ENCODE measurements around the gene TSFM.

TSFM gene

GRCh38 chr12:57780284-57780897 lies 2.2 kb upstream of the TSFM start:
- DNase-seq (ENCODE audit: low read depth), result no peak

GRCh38 chr12:57781244-57781643 lies 1.3 kb upstream of the TSFM start:
- DNase-seq (ENCODE audit: low read depth), result no peak

GRCh38 chr12:57781801-57782200 lies 786 bp upstream of the TSFM start:
- no peak for DNase-seq (ENCODE audit: low read depth)

- no peak for DNase-seq (ENCODE audit: low read depth)
Observed at GRCh38 chr12:57782243-57782607, 362 bp upstream of the TSFM start.

GRCh38 chr12:57783466-57783801 lies 847 bp downstream of the TSFM start:
- DNase-seq (ENCODE audit: low read depth), result no peak

- no peak for DNase-seq (ENCODE audit: low read depth)
Observed at GRCh38 chr12:57783861-57784260, 1.3 kb downstream of the TSFM start.

GRCh38 chr12:57793920-57794319 lies 11.3 kb downstream of the TSFM start:
- DNase-seq (ENCODE audit: low read depth), result peak; percentile 90

- peak; percentile 60 for DNase-seq (ENCODE audit: low read depth)
Observed at GRCh38 chr12:57795354-57795753, 12.8 kb downstream of the TSFM start.

GRCh38 chr12:57796996-57797395 lies 14.4 kb downstream of the TSFM start:
- DNase-seq (ENCODE audit: low read depth), result no peak

- DNase-seq (ENCODE audit: low read depth), result no peak
Observed at GRCh38 chr12:57797933-57798332, 15.3 kb downstream of the TSFM start.

GRCh38 chr12:57800965-57801364 lies 18.4 kb downstream of the TSFM start:
- no peak for DNase-seq (ENCODE audit: low read depth)

- DNase-seq (ENCODE audit: low read depth), result no peak
Observed at GRCh38 chr12:57802607-57803006, 20.0 kb downstream of the TSFM start.

- DNase-seq (ENCODE audit: low read depth), result peak; percentile 66
Observed at GRCh38 chr12:57803319-57803893, 20.8 kb downstream of the TSFM start.

- DNase-seq (ENCODE audit: low read depth), result no peak
Observed at GRCh38 chr12:57806677-57807076, 24.1 kb downstream of the TSFM start.

- no peak for DNase-seq (ENCODE audit: low read depth)
Observed at GRCh38 chr12:57807285-57807684, 24.7 kb downstream of the TSFM start.

- DNase-seq (ENCODE audit: low read depth), result no peak
Observed at GRCh38 chr12:57808351-57808750, 25.8 kb downstream of the TSFM start.

GRCh38 chr12:57809425-57809824 lies 26.8 kb downstream of the TSFM start:
- DNase-seq (ENCODE audit: low read depth), result no peak

- DNase-seq (ENCODE audit: low read depth), result peak; percentile 55
Observed at GRCh38 chr12:57810450-57810849, 27.9 kb downstream of the TSFM start.

GRCh38 chr12:57811028-57811755 lies 28.6 kb downstream of the TSFM start:
- DNase-seq (ENCODE audit: low read depth), result no peak

- DNase-seq (ENCODE audit: low read depth), result no peak
Observed at GRCh38 chr12:57813111-57813970, 30.8 kb downstream of the TSFM start.

GRCh38 chr12:57813971-57814772 lies 31.6 kb downstream of the TSFM start:
- DNase-seq (ENCODE audit: low read depth), result peak; percentile 41

All from EH (cell line).